IMR-90 (cell line): ENCODE data around the gene TUB. TPM values are rescaled to one million over a fixed set of nuclear protein-coding genes. Genes with fewer than 3 reads are reported as not detected.

ENCODE experiments used
- ATAC-seq: fragments of 200-7000 bp; cut with Tn5 transposase; 2 replicates; pipeline ENCODE4 v1.9.1; 2020; ENCODE audit warnings: low read depth, mild to moderate bottlenecking, moderate library complexity
- BruUV-seq: library from RNA; stranded (reverse); fragments of 400-500 nt; replicated peaks from 2 replicates; lab custom pipeline; 2021; lab: Mats Ljungman, UMichigan
- CTCF ChIA-PET: fragments of 300-600 bp; formaldehyde crosslinking; extraction: SDS; loops from one replicate; lab custom pipeline; 2021; ENCODE audit warnings: antibody characterized with exemption; lab: Yijun Ruan, JAX
- POLR2A ChIA-PET: fragments of 300-600 bp; sonication (Branson Sonifier 250); formaldehyde crosslinking; loops from one replicate; lab custom pipeline; 2022; ENCODE audit warnings: antibody characterized with exemption; ENCODE audit not compliant: unreplicated experiment; lab: Charles Lee
- DNase-seq: peaks from one replicate; pipeline ENCODE4 v3.0.0; 2013
- H2AFZ ChIP-seq: replicated peaks from 2 replicates; pipeline ENCODE3; 2013; ENCODE audit warnings: low read length, mild to moderate bottlenecking; ENCODE audit not compliant: poor library complexity
- H2AK5ac ChIP-seq: 2 replicates; pipeline ENCODE4 v1.6.1; 2013; ENCODE audit warnings: low read depth, low read length, inconsistent platforms
- H2AK9ac ChIP-seq: replicated peaks from 2 replicates; pipeline ENCODE3; 2013; ENCODE audit warnings: mild to moderate bottlenecking, low read depth, low read length, moderate library complexity; ENCODE audit not compliant: poor library complexity
- H2BK120ac ChIP-seq: 2 replicates; pipeline ENCODE4 v1.6.1; 2013; ENCODE audit warnings: low read depth, low read length, inconsistent platforms
- H2BK15ac ChIP-seq: 3 replicates; pipeline ENCODE4 v1.6.1; 2013; ENCODE audit warnings: low read depth, low read length, inconsistent platforms
- H2BK20ac ChIP-seq: 2 replicates; pipeline ENCODE4 v1.6.1; 2013; ENCODE audit warnings: low read depth, mild to moderate bottlenecking, inconsistent platforms, low read length, moderate library complexity
- H2BK5ac ChIP-seq: 2 replicates; pipeline ENCODE4 v1.6.1; 2013; ENCODE audit warnings: mild to moderate bottlenecking, low read depth, low read length, inconsistent platforms; ENCODE audit not compliant: poor library complexity, severe bottlenecking
- H3K14ac ChIP-seq: replicated peaks from 2 replicates; pipeline ENCODE4 v1.6.1; 2013; ENCODE audit warnings: low read depth, low read length, inconsistent platforms
- H3K18ac ChIP-seq: 2 replicates; pipeline ENCODE4 v1.6.1; 2013; ENCODE audit warnings: low read depth, low read length, control low read depth
- H3K23ac ChIP-seq: 2 replicates; pipeline ENCODE4 v1.6.1; 2013; ENCODE audit warnings: low read depth, low read length, inconsistent platforms
- H3K27ac ChIP-seq: 2 replicates; pipeline ENCODE4 v1.5.1; 2013; ENCODE audit warnings: mild to moderate bottlenecking, control low read depth, low read length; ENCODE audit not compliant: insufficient read depth
- H3K27me3 ChIP-seq: 2 replicates; pipeline ENCODE4 v1.6.1; 2013; ENCODE audit warnings: low read length; ENCODE audit not compliant: control insufficient read depth, insufficient read depth
- H3K36me3 ChIP-seq: 2 replicates; pipeline ENCODE4 v1.6.1; 2013; ENCODE audit warnings: low read length, mixed read lengths; ENCODE audit not compliant: control insufficient read depth, insufficient read depth
- H3K4ac ChIP-seq: 2 replicates; pipeline ENCODE4 v1.6.1; 2013; ENCODE audit warnings: low read depth, low read length, inconsistent platforms
- H3K4me1 ChIP-seq: 2 replicates; pipeline ENCODE4 v1.6.1; 2013; ENCODE audit warnings: low read length, mixed read lengths; ENCODE audit not compliant: control insufficient read depth, insufficient read depth
- H3K4me2 ChIP-seq: 2 replicates; pipeline ENCODE4 v1.6.1; 2013; ENCODE audit warnings: low read depth, mild to moderate bottlenecking, control low read depth, low read length, moderate library complexity
- H3K4me3 ChIP-seq: 2 replicates; pipeline ENCODE4 v1.5.1; 2013; ENCODE audit warnings: low read depth, mild to moderate bottlenecking, control low read depth, low read length, moderate library complexity; ENCODE audit not compliant: insufficient read depth
- H3K56ac ChIP-seq: 2 replicates; pipeline ENCODE4 v1.6.1; 2013; ENCODE audit warnings: low read length, inconsistent platforms; ENCODE audit not compliant: insufficient read depth; ENCODE audit errors: extremely low read depth
- H3K79me1 ChIP-seq, 2 experiments: 2 replicates each; pipeline ENCODE4 v1.6.1; 2013; ENCODE audit warnings: low read length in 2 of 2, inconsistent platforms in 1 of 2, low read depth in 1 of 2
- H3K9ac ChIP-seq: 2 replicates; pipeline ENCODE4 v1.6.1; 2013; ENCODE audit warnings: low read depth, low read length, control low read depth
- H3K9me1 ChIP-seq: 2 replicates; pipeline ENCODE4 v1.6.1; 2013; ENCODE audit warnings: low read length, inconsistent platforms; ENCODE audit not compliant: insufficient read depth
- H3K9me3 ChIP-seq: 2 replicates; pipeline ENCODE4 v1.6.1; 2013; ENCODE audit warnings: low read length; ENCODE audit not compliant: control insufficient read depth, insufficient read depth
- H4K20me1 ChIP-seq: 2 replicates; pipeline ENCODE4 v1.6.1; 2013; ENCODE audit warnings: low read length, inconsistent platforms; ENCODE audit not compliant: insufficient read depth
- H4K5ac ChIP-seq: 2 replicates; pipeline ENCODE4 v1.6.1; 2013; ENCODE audit warnings: mild to moderate bottlenecking, low read depth, low read length, control low read depth
- H4K8ac ChIP-seq, 2 experiments: 2 replicates each; pipeline ENCODE4 v1.6.1; 2013; ENCODE audit warnings: low read depth in 2 of 2, low read length in 2 of 2, control low read depth in 1 of 2, inconsistent platforms in 1 of 2
- H4K91ac ChIP-seq: 2 replicates; pipeline ENCODE4 v1.6.1; 2013; ENCODE audit warnings: low read depth, low read length, inconsistent platforms; ENCODE audit not compliant: insufficient read depth
- CHD1 ChIP-seq: IDR thresholded peaks from 2 replicates; pipeline ENCODE4 v1.6.1; 2012; ENCODE audit warnings: low read depth, low read length, improper control_type of control experiment
- FOS ChIP-seq: fragments of 150-350 bp; IDR thresholded peaks from 2 replicates; pipeline ENCODE4 v1.6.1; 2016; ENCODE audit warnings: low read depth, low read length
- MAFK ChIP-seq: IDR thresholded peaks from 2 replicates; pipeline ENCODE4 v1.6.1; 2012; ENCODE audit warnings: low read depth, low read length, improper control_type of control experiment
- MAZ ChIP-seq: IDR thresholded peaks from 2 replicates; pipeline ENCODE4 v1.6.1; 2012; ENCODE audit warnings: low read depth, mild to moderate bottlenecking, low read length, improper control_type of control experiment, moderate library complexity, borderline replicate concordance
- MXI1 ChIP-seq: IDR thresholded peaks from 2 replicates; pipeline ENCODE4 v1.6.1; 2012; ENCODE audit warnings: low read depth, mild to moderate bottlenecking, low read length, moderate library complexity, borderline replicate concordance
- POLR2A ChIP-seq: IDR thresholded peaks from 2 replicates; pipeline ENCODE4 v1.6.1; 2012; ENCODE audit warnings: mild to moderate bottlenecking, low read depth, low read length
- RAD21 ChIP-seq: IDR thresholded peaks from 2 replicates; pipeline ENCODE4 v1.6.1; 2012; ENCODE audit warnings: low read length, improper control_type of control experiment
- SMC3 ChIP-seq: fragments of 150-350 bp; IDR thresholded peaks from 2 replicates; pipeline ENCODE4 v1.6.1; 2016; ENCODE audit warnings: low read depth, mild to moderate bottlenecking, antibody characterized with exemption, low read length, moderate library complexity
- WGBS, 2 experiments: methylation state at CpG; one replicate each; pipeline versions ENCODE4 v1.1.5 to v1.1.7; 2013; ENCODE audit warnings: missing lambda C conversion rate in 2 of 2; ENCODE audit not compliant: insufficient read length in 1 of 2; ENCODE audit errors: extremely low coverage in 2 of 2; 5-methylcytosine and 5-hydroxymethylcytosine counted together
- dilution Hi-C: fragments of 300-500 bp; cut with HindIII; formaldehyde crosslinking; loops from one replicate; pipeline ENCODE4 v1.14.3; 2018; ENCODE audit warnings: low sequenced_read_pairs; ENCODE audit not compliant: unreplicated experiment
- in situ Hi-C: fragments of 300-500 bp; cut with MboI; formaldehyde crosslinking; loops from 3 replicates; pipeline ENCODE4 v1.14.3; 2019; ENCODE audit warnings: low sequenced_read_pairs, inconsistent platforms, mixed read lengths
- intact Hi-C: fragments of 100-400 bp; cut with micrococcal nuclease; formaldehyde crosslinking; loops from 2 replicates; pipeline ENCODE4 v1.10.0; 2022
- polyA plus RNA-seq, 3 experiments: library from polyadenylated mRNA; depleted of rRNA; stranded (reverse); fragments of >200 nt; gene quantifications; 2 replicates each; pipeline ENCODE4 v1.2.3, GENCODE V29; 2012; ENCODE audit warnings: low replicate concordance in 1 of 3
- total RNA-seq: library from RNA; depleted of rRNA; stranded (reverse); fragments of >200 nt; gene quantifications from 2 replicates; pipeline ENCODE4 v1.2.3, GENCODE V29; 2012
- TF ChIP-seq, protein P1 (sequence below): fragments of 150-350 bp; IDR thresholded peaks from 2 replicates; pipeline ENCODE4 v1.6.1; 2016; ENCODE audit warnings: low read depth, mild to moderate bottlenecking, low read length, moderate library complexity, borderline replicate concordance
- TF ChIP-seq, protein P2 (sequence below): fragments of 150-350 bp; IDR thresholded peaks from 2 replicates; pipeline ENCODE4 v1.6.1; 2017; ENCODE audit warnings: mild to moderate bottlenecking, antibody characterized with exemption, low read length, low read depth

Gene TUB
- total and polyA plus RNA-seq, 2 of the 4 experiments (the other 2 are of a cell fraction), result 11.8 to 12.9 TPM

GRCh38 chr11:8034106-8034585 is 46.9 kb upstream of the TUB start:
- H4K20me1 ChIP-seq, result no peaks in the 10 kb centered on the region
- no peak overlapping the region for H4K5ac ChIP-seq
- no peak overlapping the region for H2BK20ac ChIP-seq
- H2BK15ac ChIP-seq, result no peak overlapping the region
- no peak overlapping the region for H3K27ac ChIP-seq
- H3K4me1 ChIP-seq, result 0 out of 2 replicates have a peak, but pooled peaks cover 1% of the 10 kb centered on the region
- in situ Hi-C loops (loop anchor here (10.0 kb wide), 1 partner anchor 61 kb away; no protein-coding TSS in a partner anchor), dilution Hi-C loops (no loop called here), intact Hi-C loops (no loop called here)
- H2BK120ac ChIP-seq, result no peak overlapping the region
- no peak overlapping the region for H3K14ac ChIP-seq
- H4K91ac ChIP-seq, result no peak overlapping the region
- H3K9me1 ChIP-seq, result no peaks in the 10 kb centered on the region
- H2BK5ac ChIP-seq, result no peak overlapping the region
- DNase-seq (no peak), ATAC-seq (no peak)
- H2AFZ ChIP-seq, result no peak overlapping the region
- no peak for TF ChIP-seq MAZ
- TF ChIP-seq CHD1, result no peak
- TF ChIP-seq MAFK, result no peak
- TF ChIP-seq POLR2A, result no peak
- TF ChIP-seq, protein P1, sequence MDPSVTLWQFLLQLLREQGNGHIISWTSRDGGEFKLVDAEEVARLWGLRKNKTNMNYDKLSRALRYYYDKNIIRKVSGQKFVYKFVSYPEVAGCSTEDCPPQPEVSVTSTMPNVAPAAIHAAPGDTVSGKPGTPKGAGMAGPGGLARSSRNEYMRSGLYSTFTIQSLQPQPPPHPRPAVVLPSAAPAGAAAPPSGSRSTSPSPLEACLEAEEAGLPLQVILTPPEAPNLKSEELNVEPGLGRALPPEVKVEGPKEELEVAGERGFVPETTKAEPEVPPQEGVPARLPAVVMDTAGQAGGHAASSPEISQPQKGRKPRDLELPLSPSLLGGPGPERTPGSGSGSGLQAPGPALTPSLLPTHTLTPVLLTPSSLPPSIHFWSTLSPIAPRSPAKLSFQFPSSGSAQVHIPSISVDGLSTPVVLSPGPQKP, result no peak
- TF ChIP-seq, protein P2, sequence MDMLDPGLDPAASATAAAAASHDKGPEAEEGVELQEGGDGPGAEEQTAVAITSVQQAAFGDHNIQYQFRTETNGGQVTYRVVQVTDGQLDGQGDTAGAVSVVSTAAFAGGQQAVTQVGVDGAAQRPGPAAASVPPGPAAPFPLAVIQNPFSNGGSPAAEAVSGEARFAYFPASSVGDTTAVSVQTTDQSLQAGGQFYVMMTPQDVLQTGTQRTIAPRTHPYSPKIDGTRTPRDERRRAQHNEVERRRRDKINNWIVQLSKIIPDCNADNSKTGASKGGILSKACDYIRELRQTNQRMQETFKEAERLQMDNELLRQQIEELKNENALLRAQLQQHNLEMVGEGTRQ, result no peak
- TF ChIP-seq MXI1, result no peak
- no peak for TF ChIP-seq RAD21
- no peak for TF ChIP-seq SMC3
- TF ChIP-seq FOS, result no peak
- H3K27me3 ChIP-seq, result peaks cover 4% of the 10 kb centered on the region; the same call in 1 of the 2 replicates
- H3K23ac ChIP-seq, result no peak overlapping the region
- H3K79me1 ChIP-seq, result no peaks in the 10 kb centered on the region
- H4K8ac ChIP-seq, result no peak overlapping the region
- no peak overlapping the region for H3K18ac ChIP-seq
- ChIA-PET CTCF (interaction anchor here (0.6 to 2.3 kb wide), 8 partner anchors 21 to 192 kb away, joined by 3 to 27 read pairs (median 4); no protein-coding TSS in a partner anchor), POLR2A (no interaction called here)
- no TSS peak for BruUV-seq
- no peaks in the 10 kb centered on the region for H3K36me3 ChIP-seq
- H3K4me2 ChIP-seq, result no peak overlapping the region
- H2AK9ac ChIP-seq, result no peak overlapping the region
- no peak overlapping the region for H2AK5ac ChIP-seq
- no peak overlapping the region for H3K4ac ChIP-seq
- no peak overlapping the region for H3K4me3 ChIP-seq
- no CpG with 5 or more reads among the region's 3 CpGs for WGBS, 2 experiments
- no peaks in the 10 kb centered on the region for H3K9me3 ChIP-seq
- no peak overlapping the region for H3K9ac ChIP-seq
- no peak overlapping the region for H3K56ac ChIP-seq
